GM18867 (cell line): ENCODE results near the gene PTPRN2.
"Not testable (repeated sequence)": the region's sequence is repeated elsewhere in the genome, so short reads cannot be mapped to it uniquely, and the experiment has no call there.

Experiments used
- ATAC-seq: cut with Tn5 transposase; IDR thresholded peaks from one replicate; pipeline ENCODE4 v1.9.1; 2021; ENCODE audit warnings: mild to moderate bottlenecking, moderate library complexity; ENCODE audit not compliant: unreplicated experiment

The PTPRN2 gene

DNA sequence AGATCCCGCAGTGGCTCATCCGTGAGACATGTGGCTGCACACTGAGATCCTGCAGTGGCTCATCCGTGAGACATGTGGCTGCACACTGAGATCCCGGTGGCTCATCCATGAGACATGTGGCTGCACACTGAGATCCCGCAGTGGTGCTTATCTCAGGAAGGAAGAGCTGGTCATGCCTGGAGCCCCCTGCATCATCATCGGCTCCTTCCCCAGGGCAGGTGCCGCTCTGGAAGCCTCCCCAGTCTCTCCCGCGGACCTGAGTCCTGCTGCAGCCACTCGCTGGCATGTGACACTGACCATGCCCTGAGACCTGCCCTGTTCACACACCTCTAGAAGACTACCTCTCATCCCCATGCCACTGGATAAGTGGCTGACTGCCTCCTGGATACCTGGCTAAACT is 181.3 kb downstream of the PTPRN2 start:
- ATAC-seq = no peak

DNA sequence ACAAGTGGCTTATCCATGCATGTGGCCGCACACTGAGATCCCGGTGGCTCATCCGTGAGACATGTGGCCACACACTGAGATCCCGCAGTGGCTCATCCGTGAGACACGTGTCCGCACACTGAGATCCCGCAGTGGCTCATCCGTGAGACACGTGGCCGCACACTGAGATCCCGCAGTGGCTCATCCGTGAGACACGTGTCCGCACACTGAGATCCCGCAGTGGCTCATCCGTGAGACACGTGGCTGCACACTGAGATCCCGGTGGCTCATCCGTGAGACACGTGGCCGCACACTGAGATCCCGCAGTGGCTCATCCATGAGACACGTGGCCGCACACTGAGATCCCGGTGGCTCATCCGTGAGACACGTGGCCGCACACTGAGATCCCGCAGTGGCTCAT is 181.9 kb downstream of the PTPRN2 start:
- not testable (repeated sequence) for ATAC-seq

DNA sequence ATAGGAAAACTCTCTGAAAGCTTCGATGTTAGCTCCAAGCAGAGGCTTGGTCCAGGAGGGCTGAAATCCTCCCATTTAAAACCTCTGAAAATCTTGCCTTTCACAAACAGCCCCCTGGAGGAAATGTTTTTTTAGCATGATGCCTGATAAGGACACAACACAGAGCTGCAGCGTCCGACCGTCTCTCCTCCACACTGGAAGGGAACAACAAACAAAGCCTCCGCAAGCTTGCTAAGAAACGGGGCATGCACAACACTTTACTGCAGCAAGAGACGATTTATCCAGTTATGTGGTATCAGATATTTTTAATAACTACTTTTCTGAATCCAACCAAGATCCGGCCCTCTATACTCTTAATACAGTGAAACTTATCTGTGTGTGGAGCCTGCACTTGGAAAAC is 182.3 kb downstream of the PTPRN2 start:
- ATAC-seq = no peak

DNA sequence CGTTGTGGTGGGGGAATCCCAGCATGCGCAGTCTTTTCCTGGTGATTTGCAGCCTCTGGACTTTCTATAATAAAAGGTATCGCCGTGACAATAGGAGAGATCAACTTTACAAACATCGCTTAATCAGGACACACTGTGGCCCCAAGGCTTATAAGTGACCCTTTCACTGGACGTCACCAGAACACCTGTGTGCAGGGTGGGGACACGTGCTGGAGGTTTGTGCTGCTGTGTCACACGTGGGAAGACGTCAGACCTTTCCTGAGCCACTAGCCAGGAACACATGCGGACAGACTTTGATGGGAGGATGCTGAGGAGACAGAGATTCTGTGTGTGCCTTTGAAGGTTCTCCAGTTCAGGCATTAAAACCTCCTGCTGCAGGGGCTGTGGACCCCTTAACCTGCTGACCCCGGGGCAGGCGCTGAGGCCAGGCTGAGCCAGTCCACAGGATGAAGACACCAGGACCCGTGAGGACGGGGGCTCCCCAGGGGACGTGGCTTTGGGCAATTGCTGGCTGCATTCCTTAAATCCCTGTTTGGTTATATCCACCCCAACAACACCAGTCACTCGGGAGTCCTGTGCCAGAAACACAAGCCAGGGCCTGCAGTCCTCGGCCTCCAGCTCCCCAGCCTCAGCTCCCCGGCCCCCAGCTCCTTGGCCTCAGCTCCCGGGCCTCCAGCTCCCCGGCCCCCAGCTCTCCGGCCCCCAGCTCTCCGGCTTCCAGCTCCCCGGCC is 183.4 kb downstream of the PTPRN2 start:
- no peak for ATAC-seq

DNA sequence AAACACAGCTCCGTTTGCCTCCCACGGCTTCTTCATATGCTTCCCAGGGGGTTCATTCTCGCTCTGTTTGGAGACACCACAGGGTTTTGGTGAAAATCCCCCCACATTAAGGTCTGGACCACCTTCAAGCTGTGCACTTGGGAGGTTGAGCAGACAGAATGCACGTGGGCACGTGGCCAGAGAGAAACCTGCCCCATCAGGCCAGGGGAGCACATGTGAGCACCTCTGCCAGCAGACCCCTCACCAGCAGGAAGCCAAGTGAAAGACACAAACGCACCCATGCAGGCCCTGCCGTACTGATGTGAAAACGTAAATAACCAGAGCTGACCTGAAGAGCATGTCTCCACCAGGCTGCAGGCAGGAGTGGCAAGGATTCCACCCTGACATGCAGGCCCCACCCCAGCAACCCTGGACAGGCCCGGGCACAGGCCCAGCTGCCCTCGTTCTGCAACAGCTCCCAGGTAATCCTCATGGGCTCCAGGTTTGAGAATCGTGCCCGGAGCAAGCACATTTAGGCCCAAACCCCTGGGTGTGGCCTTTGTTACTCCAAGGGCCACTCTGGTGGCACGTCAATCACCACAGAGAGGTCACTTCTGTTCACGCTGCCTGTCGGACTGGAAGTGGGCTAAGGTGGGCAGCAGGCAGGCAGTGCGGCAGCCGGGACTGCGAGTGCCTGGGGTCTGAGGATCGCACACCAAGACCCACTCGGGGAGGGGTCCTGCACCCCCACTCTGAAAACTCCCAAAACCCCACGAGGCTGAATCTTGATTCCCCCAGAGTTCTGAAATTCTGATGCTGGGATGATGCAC is 184.4 kb downstream of the PTPRN2 start:
- ATAC-seq = no peak

DNA sequence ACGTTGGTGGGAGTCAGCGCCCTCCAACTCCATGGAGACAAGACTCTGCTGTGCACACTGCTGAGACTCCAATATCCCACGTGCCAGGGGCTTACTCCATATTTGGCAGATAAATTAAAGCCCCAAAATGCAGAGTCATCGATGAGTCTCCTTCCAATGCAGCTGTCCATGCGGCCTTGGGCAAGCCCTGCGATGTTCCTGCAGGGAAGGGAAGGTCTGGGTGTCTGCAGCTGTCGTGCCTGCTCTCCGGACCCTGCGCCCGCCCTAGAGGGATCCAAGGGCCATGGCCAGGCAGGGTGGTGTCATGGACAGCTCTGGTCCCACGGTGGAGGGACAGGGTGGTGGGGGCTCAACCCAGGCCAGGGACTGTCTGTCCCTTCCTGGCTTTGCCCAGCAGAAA is 185.2 kb downstream of the PTPRN2 start:
- no peak for ATAC-seq

DNA sequence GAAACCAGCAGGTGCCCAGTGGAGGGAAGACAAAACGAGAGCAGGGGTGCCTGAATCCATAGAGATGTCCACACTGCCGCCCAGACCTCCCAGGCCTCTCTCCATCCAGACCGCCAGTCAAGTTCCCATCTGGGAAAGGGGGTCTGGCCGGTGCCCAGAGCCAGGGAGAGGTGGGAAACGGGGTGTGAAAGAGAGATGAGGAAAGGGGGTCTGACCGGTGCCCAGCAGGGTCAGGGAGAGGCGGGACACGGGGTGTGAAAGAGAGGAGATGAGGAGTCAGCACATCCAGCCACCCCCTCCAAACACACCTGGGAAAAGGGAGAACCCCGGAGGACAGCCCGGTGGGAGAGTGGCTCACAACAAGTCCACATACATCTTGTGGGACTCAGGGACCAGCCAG is 185.8 kb downstream of the PTPRN2 start:
- ATAC-seq = no peak

DNA sequence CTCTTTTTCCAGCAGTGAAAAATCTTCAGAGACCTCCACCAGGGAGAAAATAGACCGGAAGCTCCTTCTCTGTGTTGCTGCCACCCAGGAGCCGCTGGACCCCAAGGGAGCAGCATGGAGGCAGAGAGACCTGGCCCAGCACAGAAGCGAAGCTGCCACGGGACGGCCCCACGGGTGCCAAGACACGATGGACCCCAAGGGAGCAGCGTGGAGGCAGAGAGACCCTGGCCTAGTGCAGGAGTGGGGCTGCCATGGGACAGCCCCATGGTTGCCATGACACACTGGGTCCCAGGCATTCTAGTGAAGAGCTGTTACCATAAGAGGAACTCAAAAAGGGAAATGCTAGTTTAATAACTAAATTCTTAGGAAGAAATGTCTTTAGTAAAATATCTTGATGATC is 186.3 kb downstream of the PTPRN2 start:
- ATAC-seq = no peak

DNA sequence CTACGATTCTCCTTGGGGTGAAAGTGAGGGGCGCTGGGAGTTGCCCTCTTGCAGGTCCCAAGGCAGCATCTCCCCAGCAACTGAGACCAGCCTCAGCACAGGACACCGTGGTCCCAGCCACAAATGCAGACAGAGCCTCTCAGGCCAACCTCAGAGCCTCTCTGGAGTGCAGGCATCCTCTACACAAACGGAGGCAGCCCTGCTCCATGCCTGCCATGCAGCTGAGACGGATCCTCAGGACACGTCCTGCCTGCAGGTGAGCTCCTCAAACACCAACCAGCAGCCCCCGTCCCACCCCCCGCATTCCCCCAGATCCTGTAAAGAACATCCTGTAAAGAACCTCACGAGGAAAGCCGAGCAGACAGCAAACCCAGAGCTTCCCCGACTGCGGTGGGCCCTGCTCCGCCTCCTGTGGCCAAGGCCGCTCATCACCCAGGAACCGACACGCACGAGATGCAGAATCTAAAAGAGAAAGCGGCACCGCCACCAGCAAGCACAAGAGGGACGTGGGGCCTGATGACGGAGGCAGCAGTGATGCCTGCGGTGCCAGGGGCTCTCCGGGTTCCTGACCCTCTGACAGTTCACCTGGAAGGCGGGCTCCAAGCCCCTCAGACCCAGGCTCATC is 186.9 kb downstream of the PTPRN2 start:
- ATAC-seq = no peak

DNA sequence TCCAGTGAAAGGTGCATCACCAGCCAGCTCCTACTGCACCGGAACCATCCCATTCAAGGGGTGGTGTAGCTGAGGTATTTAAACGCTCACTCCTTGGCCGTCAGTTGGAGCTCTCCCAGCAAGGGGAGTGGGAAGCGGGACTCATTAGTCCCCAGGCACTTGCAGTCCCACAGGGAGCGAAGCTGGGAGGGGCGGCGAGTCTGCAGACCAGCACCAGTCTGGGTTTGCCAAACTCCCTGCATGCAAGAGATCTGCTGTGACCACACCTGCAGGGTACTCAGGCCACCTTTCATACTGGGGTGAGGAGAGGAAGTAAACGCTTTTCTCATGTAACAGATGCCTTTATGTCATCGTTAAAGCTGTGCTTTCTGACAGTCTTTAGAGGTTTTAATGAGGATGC is 187.9 kb downstream of the PTPRN2 start:
- ATAC-seq = no peak

DNA sequence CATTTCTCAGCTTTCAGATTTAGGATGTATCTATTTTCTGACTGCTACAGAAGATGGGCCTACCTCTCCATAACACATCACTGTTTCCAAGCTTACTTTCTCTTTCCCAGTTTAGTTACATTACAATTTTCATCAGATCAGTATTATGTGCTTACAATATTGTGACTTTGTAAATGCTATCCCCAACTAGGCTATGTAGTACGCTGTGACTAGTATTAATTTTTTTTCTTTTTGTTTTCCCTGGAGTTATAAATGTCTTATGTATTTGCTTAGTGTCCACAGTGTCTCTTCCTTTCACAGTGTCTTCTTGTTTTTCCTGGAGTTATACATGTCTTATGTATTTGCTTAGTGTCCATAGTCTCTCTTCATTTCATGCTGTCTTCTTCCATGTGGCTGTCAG is 188.9 kb downstream of the PTPRN2 start:
- ATAC-seq = no peak

DNA sequence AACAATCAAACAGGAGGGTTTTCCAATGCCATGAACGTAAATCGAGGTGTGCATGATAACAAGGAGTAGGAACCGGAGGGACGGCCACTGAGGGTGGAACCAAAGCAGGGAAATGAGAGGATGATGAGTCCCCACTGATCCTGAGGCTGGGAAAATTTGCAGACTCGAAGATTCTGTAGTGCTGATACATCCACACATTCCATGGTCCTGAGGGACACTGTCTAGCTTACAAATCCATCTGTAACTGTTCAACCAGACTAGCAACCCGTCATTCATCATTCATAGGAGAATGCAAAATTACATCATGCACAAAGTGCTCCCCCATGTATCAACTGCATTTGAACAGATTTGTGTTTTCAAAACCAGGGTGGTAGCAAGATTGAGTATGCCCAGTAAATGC is 189.7 kb downstream of the PTPRN2 start:
- ATAC-seq = no peak

DNA sequence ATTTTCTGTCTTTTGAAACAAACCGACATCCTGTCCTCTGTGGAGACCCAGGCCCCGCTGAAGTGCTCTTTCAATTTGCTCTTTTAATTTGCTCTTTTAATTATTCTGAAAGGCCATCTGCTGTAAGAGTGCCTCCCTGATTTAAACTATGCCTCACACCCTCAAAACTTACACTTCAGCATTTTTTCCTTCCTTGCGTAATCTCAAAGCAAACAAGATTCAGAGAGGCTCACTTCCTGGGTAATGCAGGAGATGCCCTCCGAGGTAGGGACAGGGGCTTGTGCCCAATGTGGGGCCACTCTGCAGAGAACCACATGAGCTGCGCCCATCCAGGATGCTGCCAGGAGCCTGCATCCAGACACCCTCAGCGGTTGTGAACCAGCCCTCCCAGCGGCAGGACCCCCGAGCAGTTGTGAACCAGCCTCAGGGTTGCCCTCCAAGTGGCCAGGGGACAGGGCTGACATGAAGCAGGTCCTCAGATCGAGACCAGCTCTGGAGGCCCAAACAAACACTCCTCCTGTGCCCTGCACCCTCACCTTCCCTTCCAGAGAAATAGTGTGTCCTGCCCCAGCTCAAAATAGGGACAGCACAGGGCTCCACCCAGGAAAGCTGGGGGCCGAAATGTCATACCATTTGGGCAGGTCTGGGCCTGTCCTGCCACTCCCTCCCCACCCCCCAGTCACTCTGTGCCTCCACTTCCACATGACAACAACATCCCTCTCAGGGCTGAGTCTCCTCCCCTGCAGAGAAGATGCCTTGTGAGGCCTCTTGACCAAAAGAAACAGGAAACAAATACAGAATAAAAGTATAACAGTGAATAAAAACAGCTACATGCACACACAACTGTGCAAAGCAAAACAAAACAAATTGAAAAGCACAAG is 190.4 kb downstream of the PTPRN2 start:
- no peak for ATAC-seq

DNA sequence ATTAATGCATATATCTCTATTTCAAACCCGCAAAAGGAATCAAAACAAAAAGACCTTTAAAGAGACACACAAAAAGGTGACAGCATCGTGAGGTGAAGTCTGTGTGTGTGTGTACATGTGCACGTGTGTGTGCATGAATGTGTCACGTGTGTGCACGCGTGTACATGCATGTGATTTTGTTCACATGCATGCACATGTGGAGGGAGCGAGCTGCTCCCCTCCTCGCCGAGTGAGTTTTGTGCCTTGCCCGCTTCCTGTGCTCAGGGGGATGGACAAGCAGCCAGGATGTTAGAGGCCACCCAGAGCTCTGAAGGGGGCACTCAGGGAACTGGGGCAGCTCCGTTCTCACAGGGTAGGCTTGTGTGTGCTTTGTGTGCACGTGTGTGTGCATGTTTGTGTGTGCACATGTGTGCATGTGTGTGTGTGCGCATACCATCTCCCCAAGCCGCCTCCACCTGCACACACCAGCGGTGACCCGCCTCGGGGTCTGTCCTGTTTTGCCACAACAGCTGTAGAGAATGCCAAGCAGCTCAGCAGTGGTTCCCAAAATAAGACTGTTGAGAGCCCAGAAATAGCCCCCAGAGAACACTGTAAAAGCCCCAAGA is 191.2 kb downstream of the PTPRN2 start:
- no peak for ATAC-seq

DNA sequence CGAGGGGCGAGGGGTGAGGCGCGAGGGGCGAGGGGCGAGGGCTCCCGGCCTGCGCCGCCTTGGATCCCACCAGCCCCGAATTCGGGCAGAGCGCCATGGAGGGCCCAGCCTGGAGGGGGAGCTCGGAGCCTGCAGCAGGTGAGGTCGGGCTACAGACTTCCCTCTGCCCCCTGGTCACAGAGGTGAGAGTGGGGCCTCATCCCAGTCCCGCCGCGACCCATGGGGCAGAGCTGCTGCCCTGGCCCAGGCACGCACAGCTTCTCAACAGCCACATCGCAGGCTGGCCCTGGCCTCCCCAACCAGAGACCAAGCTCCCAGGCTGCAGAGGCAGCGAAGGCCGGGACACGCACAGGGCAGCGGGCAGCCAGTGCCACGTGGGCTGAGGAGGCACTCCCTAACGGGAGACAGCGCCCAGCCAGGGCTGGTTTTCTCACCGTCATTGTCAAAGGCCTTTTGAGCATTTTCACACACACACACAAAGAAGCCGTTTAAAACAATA is 191.8 kb downstream of the PTPRN2 start:
- no peak for ATAC-seq

DNA sequence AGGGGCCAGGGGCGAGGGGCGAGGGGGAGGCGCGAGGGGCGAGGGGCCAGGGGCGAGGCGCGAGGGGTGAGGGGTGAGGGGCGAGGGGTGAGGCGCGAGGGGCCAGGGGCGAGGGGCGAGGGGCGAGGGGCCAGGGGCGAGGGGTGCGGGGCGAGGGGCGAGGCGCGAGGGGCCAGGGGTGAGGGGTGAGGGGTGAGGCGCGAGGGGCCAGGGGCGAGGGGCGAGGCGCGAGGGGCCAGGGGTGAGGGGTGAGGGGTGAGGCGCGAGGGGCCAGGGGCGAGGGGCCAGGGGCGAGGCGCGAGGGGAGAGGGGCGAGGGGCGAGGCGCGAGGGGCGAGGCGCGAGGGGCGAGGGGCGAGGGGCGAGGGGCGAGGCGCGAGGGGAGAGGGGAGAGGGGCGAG is 192.3 kb downstream of the PTPRN2 start:
- ATAC-seq = no peak

DNA sequence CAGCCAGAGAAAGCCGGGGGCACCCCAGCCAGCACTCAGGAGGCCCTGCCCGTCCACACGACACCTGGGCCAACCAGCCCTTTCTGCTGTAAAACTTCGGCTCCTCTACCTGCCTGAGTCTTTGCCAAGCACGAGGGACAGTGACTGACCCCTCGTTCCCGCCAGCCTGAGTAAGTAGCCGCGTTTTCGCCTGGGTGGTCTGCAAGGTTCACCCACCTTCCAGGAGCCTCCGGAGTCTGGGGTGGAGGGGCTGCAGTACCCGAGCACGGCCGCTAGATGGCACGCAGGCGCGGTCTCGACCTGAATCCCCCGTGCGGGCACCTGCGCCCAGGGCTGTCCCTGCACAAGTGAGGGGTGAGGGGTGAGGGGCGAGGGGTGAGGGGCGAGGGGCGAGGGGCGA is 192.7 kb downstream of the PTPRN2 start:
- ATAC-seq = no peak

DNA sequence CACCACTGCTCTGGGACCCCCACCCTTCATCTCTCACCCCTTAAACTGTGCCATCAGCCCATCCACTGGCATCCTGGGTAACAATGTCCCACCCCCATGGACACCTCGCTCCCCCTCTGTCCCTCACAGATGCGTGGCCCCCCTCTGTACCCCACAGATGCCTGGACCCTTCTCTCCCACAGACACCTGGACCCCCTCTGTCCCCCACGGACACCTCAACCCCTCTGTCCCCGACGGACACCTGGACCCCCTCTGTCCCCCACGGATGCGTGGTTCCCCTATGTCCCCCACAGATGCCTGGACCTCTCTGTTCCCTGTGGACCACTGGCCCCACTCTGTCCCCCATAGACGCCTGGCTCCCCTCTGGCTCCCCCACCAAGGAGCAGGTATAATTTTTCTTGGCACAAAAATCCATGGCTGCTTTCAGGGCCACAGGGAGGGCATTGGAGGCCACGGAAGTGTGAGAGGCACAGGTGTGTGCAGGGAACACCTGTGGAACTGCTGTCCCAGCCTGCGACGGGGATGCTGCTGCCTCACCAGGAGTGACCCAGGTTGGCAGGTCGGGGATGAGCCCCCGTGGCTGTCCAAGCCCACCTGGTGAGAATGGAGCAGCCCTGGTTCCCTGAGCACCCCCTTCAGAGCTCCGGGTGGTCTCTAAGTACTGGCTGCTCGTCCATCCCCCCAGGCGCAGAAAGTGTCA is 193.5 kb downstream of the PTPRN2 start:
- ATAC-seq = no peak

DNA sequence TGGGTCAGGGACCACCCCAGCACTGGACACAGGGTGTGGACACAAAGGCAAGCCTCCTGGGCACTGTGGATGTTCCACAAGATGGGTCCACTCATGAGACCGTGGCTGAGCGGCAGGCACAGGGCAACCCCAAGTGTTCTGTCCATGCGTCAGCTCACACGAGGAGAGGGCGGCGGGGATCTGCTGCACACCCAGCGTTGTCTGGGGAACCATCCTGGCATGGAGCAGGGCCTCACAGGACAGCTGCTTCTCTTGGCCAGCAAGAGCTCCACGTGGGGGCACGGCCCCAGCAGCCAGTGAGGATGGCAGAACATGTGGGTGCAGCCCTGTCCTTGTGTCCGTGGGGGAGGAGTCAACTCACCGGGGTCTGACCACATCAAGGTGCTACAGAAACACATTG is 195.4 kb downstream of the PTPRN2 start:
- ATAC-seq = no peak

DNA sequence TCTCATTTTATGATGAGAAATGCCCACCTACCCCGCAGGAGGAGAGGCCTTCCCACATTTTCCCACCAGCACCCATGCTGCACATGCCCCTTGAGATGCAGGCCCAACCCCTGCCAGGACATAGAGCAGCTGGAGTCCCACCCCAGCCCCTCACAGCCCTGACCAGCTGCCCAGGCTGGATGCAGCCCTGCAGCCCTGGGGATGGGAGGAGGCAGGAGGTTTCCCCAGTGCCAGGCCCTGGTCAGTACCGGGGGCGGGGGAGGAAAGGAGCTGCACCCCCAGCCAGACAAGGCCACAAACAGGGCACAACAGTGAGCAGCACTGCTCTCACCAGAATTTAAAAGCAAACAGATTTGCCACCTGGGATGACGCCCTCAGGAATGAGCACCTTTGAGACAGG is 196.1 kb downstream of the PTPRN2 start:
- no peak for ATAC-seq
